Urothelium cell line (cell line): ENCODE measurements around the gene PID1.

ENCODE experiments used
- DNase-seq: peaks from one replicate; pipeline ENCODE4 v3.0.0; 2011; ENCODE audit warnings: low spot score, mixed read lengths
- FAIRE-seq: peaks from 2 replicates; lab custom pipeline; 2011; peaks lifted over from hg19 to GRCh38; lab: Jason Lieb, UNC

Gene PID1

GRCh38 chr2:229261599-229261998 lies 9.5 kb downstream of the PID1 start:
- no peak for FAIRE-seq

GRCh38 chr2:229261076-229261475 lies 10.0 kb downstream of the PID1 start:
- FAIRE-seq, result no peak
- DNase-seq, result no peak

More at GRCh38 chr2:229261599-229261998, 9.5 kb downstream of the PID1 start:
- DNase-seq, result no peak

GRCh38 chr2:229257985-229258384 lies 13.1 kb downstream of the PID1 start:
- FAIRE-seq (no peak), DNase-seq (no peak)

GRCh38 chr2:229256376-229256775 lies 14.7 kb downstream of the PID1 start:
- FAIRE-seq (no peak), DNase-seq (no peak)

GRCh38 chr2:229254206-229254605 lies 16.9 kb downstream of the PID1 start:
- FAIRE-seq (no peak), DNase-seq (no peak)

GRCh38 chr2:229252996-229253395 lies 18.1 kb downstream of the PID1 start:
- DNase-seq (no peak), FAIRE-seq (no peak)

GRCh38 chr2:229252280-229252679 lies 18.8 kb downstream of the PID1 start:
- DNase-seq (no peak), FAIRE-seq (no peak)

- no peak for FAIRE-seq
- DNase-seq, result no peak
Measured at GRCh38 chr2:229249536-229249935, 21.6 kb downstream of the PID1 start.

- no peak for DNase-seq
- FAIRE-seq, result no peak
Measured at GRCh38 chr2:229246334-229246733, 24.8 kb downstream of the PID1 start.

- no peak for FAIRE-seq
- DNase-seq, result no peak
Measured at GRCh38 chr2:229244975-229245374, 26.1 kb downstream of the PID1 start.

GRCh38 chr2:229243890-229244560 lies 27.1 kb downstream of the PID1 start:
- DNase-seq (no peak), FAIRE-seq (no peak)

GRCh38 chr2:229240984-229241491 lies 30.0 kb downstream of the PID1 start:
- no peak for DNase-seq
- FAIRE-seq, result no peak

GRCh38 chr2:229239021-229239420 lies 32.1 kb downstream of the PID1 start:
- no peak for DNase-seq
- FAIRE-seq, result no peak

- FAIRE-seq (no peak), DNase-seq (no peak)
Measured at GRCh38 chr2:229237270-229237669, 33.8 kb downstream of the PID1 start.

- FAIRE-seq, result no peak
- peak; percentile 11 for DNase-seq
Measured at GRCh38 chr2:229235131-229235914, 35.8 kb downstream of the PID1 start.

- no peak for DNase-seq
- no peak for FAIRE-seq
Measured at GRCh38 chr2:229231885-229232284, 39.2 kb downstream of the PID1 start.

GRCh38 chr2:229231328-229231868 lies 39.7 kb downstream of the PID1 start:
- DNase-seq (no peak), FAIRE-seq (no peak)

GRCh38 chr2:229230911-229231310 lies 40.2 kb downstream of the PID1 start:
- DNase-seq, result no peak
- no peak for FAIRE-seq

- DNase-seq, result no peak
- no peak for FAIRE-seq
Measured at GRCh38 chr2:229230256-229230655, 40.8 kb downstream of the PID1 start.

- FAIRE-seq, result no peak
- no peak for DNase-seq
Measured at GRCh38 chr2:229226382-229226781, 44.7 kb downstream of the PID1 start.

GRCh38 chr2:229223107-229223506 lies 48.0 kb downstream of the PID1 start:
- no peak for DNase-seq
- no peak for FAIRE-seq

GRCh38 chr2:229221641-229222040 lies 49.4 kb downstream of the PID1 start:
- no peak for DNase-seq
- FAIRE-seq, result no peak
